Measurements from ENCODE around the gene MAP4K1.

The MAP4K1 gene

DNA sequence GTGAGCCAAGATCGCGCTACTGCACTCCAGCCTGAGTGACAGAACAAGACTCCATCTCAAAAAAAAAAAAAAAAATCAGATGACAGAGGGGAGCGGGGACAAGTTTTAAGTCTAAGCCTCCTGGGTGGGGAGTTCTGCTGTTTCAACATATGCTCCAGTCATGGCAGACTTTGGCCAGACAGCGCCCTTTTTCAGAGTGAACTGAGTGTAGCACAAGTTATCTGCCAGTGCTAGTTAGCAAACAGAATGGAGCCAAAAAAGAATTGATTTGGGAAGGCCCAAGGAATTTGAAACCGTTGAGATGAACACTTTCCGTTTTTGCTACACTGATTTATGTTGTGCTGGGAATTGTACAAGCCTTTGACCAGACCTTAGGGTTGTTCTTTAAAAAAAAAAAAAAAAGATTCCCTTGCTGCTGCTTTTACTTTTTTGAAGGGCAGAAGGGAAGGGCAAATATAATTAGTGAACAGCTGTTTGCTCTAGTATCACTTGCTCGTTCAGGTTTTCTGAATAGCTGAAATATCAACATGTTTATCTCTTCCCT lies 35.3 kb upstream of the MAP4K1 start (continued):
- TF ChIP-seq RARB (CRISPR knock-in tag; IDR thresholded peaks at IDR 0.05), result no peak
- TF ChIP-seq PPARA (CRISPR knock-in tag; IDR thresholded peaks at IDR 0.05; ENCODE audit: borderline replicate concordance), result no peak
- no peak for TF ChIP-seq ZFP3 (CRISPR knock-in tag; IDR thresholded peaks at IDR 0.05)
- TF ChIP-seq TCF4 (CRISPR knock-in tag; IDR thresholded peaks at IDR 0.05; ENCODE audit: borderline replicate concordance), result no peak
- TF ChIP-seq ARNTL (CRISPR knock-in tag; IDR thresholded peaks at IDR 0.05; ENCODE audit: borderline replicate concordance, low read depth), result no peak
- no peak for TF ChIP-seq CSDC2 (CRISPR knock-in tag; IDR thresholded peaks at IDR 0.05)
- TF ChIP-seq CREB5 (CRISPR knock-in tag; IDR thresholded peaks at IDR 0.05; ENCODE audit: low read depth), result no peak
- no peak for TF ChIP-seq ZC3H10 (CRISPR knock-in tag; IDR thresholded peaks at IDR 0.05)

DNA sequence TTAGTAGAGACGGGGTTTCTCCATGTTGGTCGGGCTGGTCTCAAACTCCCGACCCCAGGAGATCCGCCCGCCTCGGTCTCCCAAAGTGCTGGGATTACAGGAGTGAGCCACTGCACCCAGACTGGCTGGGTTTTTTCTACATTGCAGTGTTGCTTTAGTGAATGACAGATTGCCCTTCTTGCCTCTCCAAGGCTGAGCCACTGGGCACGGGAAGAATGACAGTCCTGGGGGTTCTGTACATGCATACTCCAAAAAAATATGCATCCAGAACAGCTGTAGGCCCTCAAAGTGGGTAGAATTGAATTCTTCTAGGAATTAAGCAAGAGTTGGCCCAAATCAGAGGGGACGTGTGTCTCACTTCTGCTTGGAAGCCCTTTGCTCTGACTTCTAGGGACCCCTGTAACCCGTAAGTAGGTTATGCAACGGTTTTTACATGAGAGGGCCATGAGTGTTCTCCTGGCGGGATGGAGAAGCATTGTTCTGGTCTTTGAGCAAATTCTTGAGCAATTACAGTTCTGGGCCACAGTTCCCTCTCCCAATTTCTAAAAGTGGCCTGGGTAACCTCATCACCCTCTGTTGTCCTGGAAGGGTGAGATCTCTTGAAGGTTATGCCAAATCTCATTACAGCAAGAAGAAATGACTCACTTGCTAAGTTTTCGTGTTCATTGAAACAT lies 33.3 kb upstream of the MAP4K1 start:
- ATAC-seq, result peak; percentile 24

GRCh38 chr19:38650172-38650775 lies 32.5 kb upstream of the MAP4K1 start:
- TF ChIP-seq TCF4 (CRISPR knock-in tag; IDR thresholded peaks at IDR 0.05; ENCODE audit: borderline replicate concordance) (no peak), ZC3H10 (CRISPR knock-in tag; IDR thresholded peaks at IDR 0.05) (no peak), CREB5 (CRISPR knock-in tag; IDR thresholded peaks at IDR 0.05; ENCODE audit: low read depth) (no peak), OSR1 (CRISPR knock-in tag; IDR thresholded peaks at IDR 0.05) (no peak), BACH2 (CRISPR knock-in tag; IDR thresholded peaks at IDR 0.05; ENCODE audit: borderline replicate concordance) (no peak), GLIS3 (CRISPR knock-in tag; IDR thresholded peaks at IDR 0.05) (no peak), CSDC2 (CRISPR knock-in tag; IDR thresholded peaks at IDR 0.05) (no peak), TOX (CRISPR knock-in tag; IDR thresholded peaks at IDR 0.05; ENCODE audit: borderline replicate concordance) (no peak)
- peak; percentile 1; the same call in 2 of the 3 replicates for ATAC-seq

More for the DNA sequence above, 33.3 kb upstream of the MAP4K1 start:
- TF ChIP-seq, protein P1, sequence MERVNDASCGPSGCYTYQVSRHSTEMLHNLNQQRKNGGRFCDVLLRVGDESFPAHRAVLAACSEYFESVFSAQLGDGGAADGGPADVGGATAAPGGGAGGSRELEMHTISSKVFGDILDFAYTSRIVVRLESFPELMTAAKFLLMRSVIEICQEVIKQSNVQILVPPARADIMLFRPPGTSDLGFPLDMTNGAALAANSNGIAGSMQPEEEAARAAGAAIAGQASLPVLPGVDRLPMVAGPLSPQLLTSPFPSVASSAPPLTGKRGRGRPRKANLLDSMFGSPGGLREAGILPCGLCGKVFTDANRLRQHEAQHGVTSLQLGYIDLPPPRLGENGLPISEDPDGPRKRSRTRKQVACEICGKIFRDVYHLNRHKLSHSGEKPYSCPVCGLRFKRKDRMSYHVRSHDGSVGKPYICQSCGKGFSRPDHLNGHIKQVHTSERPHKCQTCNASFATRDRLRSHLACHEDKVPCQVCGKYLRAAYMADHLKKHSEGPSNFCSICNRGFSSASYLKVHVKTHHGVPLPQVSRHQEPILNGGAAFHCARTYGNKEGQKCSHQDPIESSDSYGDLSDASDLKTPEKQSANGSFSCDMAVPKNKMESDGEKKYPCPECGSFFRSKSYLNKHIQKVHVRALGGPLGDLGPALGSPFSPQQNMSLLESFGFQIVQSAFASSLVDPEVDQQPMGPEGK (CRISPR knock-in tag; IDR thresholded peaks at IDR 0.05; ENCODE audit: borderline replicate concordance), result no peak
- TF ChIP-seq ZFP3 (CRISPR knock-in tag; IDR thresholded peaks at IDR 0.05), result no peak
- no peak for TF ChIP-seq ARNTL (CRISPR knock-in tag; IDR thresholded peaks at IDR 0.05; ENCODE audit: borderline replicate concordance, low read depth)
- TF ChIP-seq TOX (CRISPR knock-in tag; IDR thresholded peaks at IDR 0.05; ENCODE audit: borderline replicate concordance), result no peak
- TF ChIP-seq CREB5 (CRISPR knock-in tag; IDR thresholded peaks at IDR 0.05; ENCODE audit: low read depth), result no peak
- no peak for TF ChIP-seq ZNF565 (CRISPR knock-in tag; conservative IDR thresholded peaks at IDR 0.05; ENCODE audit: low read depth)
- no peak for TF ChIP-seq CSRNP3 (CRISPR knock-in tag; IDR thresholded peaks at IDR 0.05)
- no peak for TF ChIP-seq OSR1 (CRISPR knock-in tag; IDR thresholded peaks at IDR 0.05)

DNA sequence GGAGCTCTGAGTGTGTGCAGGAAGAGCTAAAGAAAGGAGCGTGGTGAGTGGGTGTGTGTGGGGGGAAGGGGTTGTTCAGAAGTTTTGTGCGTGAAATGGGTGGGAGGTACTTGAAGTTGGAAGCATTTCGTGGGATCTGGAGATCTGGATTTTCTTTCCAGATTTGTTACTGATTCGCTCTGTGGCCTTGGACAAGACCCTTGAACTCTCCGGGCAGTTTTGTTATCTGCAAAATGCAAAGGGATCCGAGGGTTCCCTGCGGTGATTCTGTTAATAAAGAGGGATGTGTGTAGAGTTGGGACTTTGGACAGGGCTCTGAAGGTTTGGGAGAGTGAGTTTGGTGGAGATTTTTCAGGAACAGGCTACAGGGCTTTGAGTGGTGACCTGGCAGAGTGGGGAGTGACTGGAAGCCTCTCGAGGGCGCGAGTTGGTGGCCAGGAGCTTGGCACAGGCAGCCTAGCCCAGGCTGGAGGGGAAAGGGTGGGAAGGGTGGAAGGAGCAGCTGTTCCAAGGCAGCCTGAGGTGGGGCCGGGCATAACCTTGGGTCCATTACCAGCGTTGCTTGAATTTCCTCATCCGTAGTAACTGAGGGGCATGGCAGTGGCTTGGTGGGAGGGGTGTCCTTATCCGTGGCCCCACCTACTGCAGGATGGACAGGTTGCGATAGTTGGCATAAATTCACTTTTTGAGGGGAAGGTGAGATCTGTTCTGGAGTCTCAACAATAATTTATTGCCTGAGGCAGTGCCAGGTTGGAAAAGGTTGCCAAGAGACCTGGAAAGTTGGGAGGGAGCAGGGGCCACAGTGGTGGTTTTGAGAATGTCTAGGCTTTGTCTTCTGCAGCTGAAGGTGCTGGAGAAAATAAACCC lies 31.8 kb upstream of the MAP4K1 start:
- TF ChIP-seq TOX (CRISPR knock-in tag; IDR thresholded peaks at IDR 0.05; ENCODE audit: borderline replicate concordance) (no peak), GLIS3 (CRISPR knock-in tag; IDR thresholded peaks at IDR 0.05) (no peak), ZFP3 (CRISPR knock-in tag; IDR thresholded peaks at IDR 0.05) (no peak), ZC3H10 (CRISPR knock-in tag; IDR thresholded peaks at IDR 0.05) (no peak), SNAI2 (CRISPR knock-in tag; IDR thresholded peaks at IDR 0.05) (no peak), ZNF70 (CRISPR knock-in tag; IDR thresholded peaks at IDR 0.05) (no peak), ARNTL (CRISPR knock-in tag; IDR thresholded peaks at IDR 0.05; ENCODE audit: borderline replicate concordance, low read depth) (no peak), TCF4 (CRISPR knock-in tag; IDR thresholded peaks at IDR 0.05; ENCODE audit: borderline replicate concordance) (no peak), PPARA (CRISPR knock-in tag; IDR thresholded peaks at IDR 0.05; ENCODE audit: borderline replicate concordance) (no peak), OSR1 (CRISPR knock-in tag; IDR thresholded peaks at IDR 0.05) (no peak)
- ATAC-seq, result peak; percentile 2; the same call in 1 of the 3 replicates
